ENCODE measurements around the gene FAM169A. TPM values are rescaled to one million over a fixed set of nuclear protein-coding genes. Genes with fewer than 3 reads are reported as not detected.

The FAM169A gene
- total RNA-seq, 1 donor from 2014 or later = 12.1 TPM

- H3K4me3 ChIP-seq (ENCODE audit: low read depth, low read length) = no peak overlapping the region
- no peak for TF ChIP-seq CTCF (IDR thresholded peaks at IDR 0.05; ENCODE audit: insufficient read depth, low read length, severe bottlenecking)
- FAIRE-seq (no peak), DNase-seq (ENCODE audit: low read depth) (no peak)
- H3K36me3 ChIP-seq (ENCODE audit: control insufficient read depth, insufficient read depth, low read length) = no peaks in the 10 kb centered on the region
- no peaks in the 10 kb centered on the region for H3K27me3 ChIP-seq (ENCODE audit: control insufficient read depth, insufficient read depth, low read length)
Observed at GRCh38 chr5:74897049-74897448, 30.9 kb upstream of the FAM169A start.

- TF ChIP-seq CTCF (IDR thresholded peaks at IDR 0.05; ENCODE audit: insufficient read depth, low read length, severe bottlenecking) = no peak
- DNase-seq (ENCODE audit: low read depth) (peak; percentile 73), FAIRE-seq (peak; percentile 83)
- no peak overlapping the region for H3K4me3 ChIP-seq (ENCODE audit: low read depth, low read length)
- H3K36me3 ChIP-seq (ENCODE audit: control insufficient read depth, insufficient read depth, low read length) = no peaks in the 10 kb centered on the region
- H3K27me3 ChIP-seq (ENCODE audit: control insufficient read depth, insufficient read depth, low read length) = no peaks in the 10 kb centered on the region
Observed at GRCh38 chr5:74895906-74896305, 29.7 kb upstream of the FAM169A start.

GRCh38 chr5:74894351-74894750, 28.2 kb upstream of the FAM169A start:
- Histone ChIP-seq H3K36me3 (ENCODE audit: control insufficient read depth, insufficient read depth, low read length) (no peaks in the 10 kb centered on the region), H3K4me3 (ENCODE audit: low read depth, low read length) (no peak overlapping the region), H3K27me3 (ENCODE audit: control insufficient read depth, insufficient read depth, low read length) (no peaks in the 10 kb centered on the region)
- DNase-seq (ENCODE audit: low read depth) (no peak), FAIRE-seq (no peak)
- no peak for TF ChIP-seq CTCF (IDR thresholded peaks at IDR 0.05; ENCODE audit: insufficient read depth, low read length, severe bottlenecking)

GRCh38 chr5:74892921-74893320, 26.7 kb upstream of the FAM169A start:
- H3K4me3 ChIP-seq (ENCODE audit: low read depth, low read length) = no peak overlapping the region
- H3K27me3 ChIP-seq (ENCODE audit: control insufficient read depth, insufficient read depth, low read length) = no peaks in the 10 kb centered on the region
- no peak for TF ChIP-seq CTCF (IDR thresholded peaks at IDR 0.05; ENCODE audit: insufficient read depth, low read length, severe bottlenecking)
- H3K36me3 ChIP-seq (ENCODE audit: control insufficient read depth, insufficient read depth, low read length) = no peaks in the 10 kb centered on the region
- DNase-seq (ENCODE audit: low read depth) (peak; percentile 36), FAIRE-seq (no peak)

GRCh38 chr5:74889523-74890105, 23.4 kb upstream of the FAM169A start:
- TF ChIP-seq CTCF (IDR thresholded peaks at IDR 0.05; ENCODE audit: insufficient read depth, low read length, severe bottlenecking) = no peak
- DNase-seq (ENCODE audit: low read depth) (no peak), FAIRE-seq (no peak)
- no peak overlapping the region for H3K4me3 ChIP-seq (ENCODE audit: low read depth, low read length)
- no peaks in the 10 kb centered on the region for H3K27me3 ChIP-seq (ENCODE audit: control insufficient read depth, insufficient read depth, low read length)
- H3K36me3 ChIP-seq (ENCODE audit: control insufficient read depth, insufficient read depth, low read length) = no peaks in the 10 kb centered on the region

- no peak for DNase-seq (ENCODE audit: low read depth)
- no peaks in the 10 kb centered on the region for H3K27me3 ChIP-seq (ENCODE audit: control insufficient read depth, insufficient read depth, low read length)
- no peak overlapping the region for H3K4me3 ChIP-seq (ENCODE audit: low read depth, low read length)
- no peaks in the 10 kb centered on the region for H3K36me3 ChIP-seq (ENCODE audit: control insufficient read depth, insufficient read depth, low read length)
- FAIRE-seq = no peak
- TF ChIP-seq CTCF (IDR thresholded peaks at IDR 0.05; ENCODE audit: insufficient read depth, low read length, severe bottlenecking) = no peak
Observed at GRCh38 chr5:74888117-74888516, 21.9 kb upstream of the FAM169A start.

Measured in bronchial epithelial cell (primary cell).